H1 (cell line): ENCODE measurements around the gene SOD2. TPM values are rescaled to one million over a fixed set of nuclear protein-coding genes. Genes with fewer than 3 reads are reported as not detected.

Experiments
- CTCF ChIA-PET: fragments of 300-600 bp; sonication (Branson Sonifier 250); formaldehyde crosslinking; loops from one replicate; lab custom pipeline; 2021; ENCODE audit not compliant: partially characterized antibody; lab: Charles Lee
- POLR2A ChIA-PET: fragments of 300-600 bp; sonication (Branson Sonifier 250); formaldehyde crosslinking; loops from one replicate; lab custom pipeline; 2021; ENCODE audit warnings: inconsistent platforms; ENCODE audit not compliant: partially characterized antibody; lab: Charles Lee
- DNase-seq, 2 experiments: peaks; one replicate each; pipeline versions ENCODE4 v3.0.0 to v3.0.0-alpha.2; 2010 to 2022; ENCODE audit warnings: low spot score in 2 of 2, low read depth in 1 of 2, mixed read lengths in 1 of 2
- FAIRE-seq: peaks from 2 replicates; lab custom pipeline; 2011; peaks lifted over from hg19 to GRCh38; lab: Jason Lieb, UNC
- H2AFZ ChIP-seq: 2 replicates; pipeline ENCODE4 v1.8.1; 2012; ENCODE audit warnings: low read length, inconsistent platforms
- H2AK5ac ChIP-seq: 2 replicates; pipeline ENCODE4 v1.6.1; 2013; ENCODE audit warnings: low read depth, low read length
- H2BK120ac ChIP-seq: replicated peaks from 2 replicates; pipeline ENCODE3; 2013; ENCODE audit warnings: low read depth, low read length, inconsistent platforms
- H2BK12ac ChIP-seq: 2 replicates; pipeline ENCODE4 v1.6.1; 2013; ENCODE audit warnings: low read depth, low read length
- H2BK15ac ChIP-seq: 2 replicates; pipeline ENCODE4 v1.6.1; 2013; ENCODE audit warnings: low read length
- H2BK20ac ChIP-seq: 2 replicates; pipeline ENCODE4 v1.6.1; 2013; ENCODE audit warnings: low read length
- H2BK5ac ChIP-seq: 2 replicates; pipeline ENCODE4 v1.6.1; 2013; ENCODE audit warnings: low read depth, low read length
- H3K14ac ChIP-seq: 2 replicates; pipeline ENCODE4 v1.6.1; 2013; ENCODE audit warnings: inconsistent platforms; ENCODE audit not compliant: insufficient read length
- H3K18ac ChIP-seq: 2 replicates; pipeline ENCODE4 v1.6.1; 2013; ENCODE audit warnings: low read length; ENCODE audit errors: extremely low read depth
- H3K23ac ChIP-seq: 2 replicates; pipeline ENCODE4 v1.6.1; 2013; ENCODE audit warnings: inconsistent platforms; ENCODE audit not compliant: insufficient read length
- H3K23me2 ChIP-seq: 2 replicates; pipeline ENCODE4 v1.6.1; 2013; ENCODE audit warnings: low read depth, low read length
- H3K27ac ChIP-seq: 2 replicates; pipeline ENCODE4 v1.6.1; 2011; ENCODE audit warnings: low read depth, low read length, inconsistent platforms
- H3K27me3 ChIP-seq, 4 experiments: replicated peaks in 1 of 4; 1 replicate in 1 of 4; 2 replicates in 3 of 4; pipeline versions ENCODE4 v1.6.1 to v1.8.1; 2011 to 2013; ENCODE audit warnings: low read length in 3 of 4, mild to moderate bottlenecking in 3 of 4, inconsistent platforms in 2 of 4, mixed read lengths in 2 of 4, moderate library complexity in 1 of 4; ENCODE audit not compliant: control insufficient read depth in 3 of 4, insufficient read depth in 3 of 4; ENCODE audit errors: extremely low read depth in 1 of 4
- H3K36me3 ChIP-seq, 4 experiments: 2 replicates each; pipeline versions ENCODE4 v1.6.1 to v1.8.1; 2011 to 2013; ENCODE audit warnings: mild to moderate bottlenecking in 4 of 4, low read length in 3 of 4, moderate library complexity in 2 of 4, control low read depth in 1 of 4, inconsistent platforms in 1 of 4; ENCODE audit not compliant: insufficient read depth in 4 of 4, control insufficient read depth in 2 of 4
- H3K4ac ChIP-seq: replicated peaks from 2 replicates; pipeline ENCODE3; 2013; ENCODE audit warnings: low read length, low read depth, mixed read lengths, inconsistent platforms; ENCODE audit not compliant: insufficient read length
- H3K4me1 ChIP-seq, 4 experiments: replicated peaks in 1 of 4; 1 replicate in 1 of 4; 2 replicates in 3 of 4; pipeline versions ENCODE4 v1.6.1 to v1.8.1; 2011 to 2013; ENCODE audit warnings: low read length in 3 of 4, inconsistent platforms in 2 of 4, mixed read lengths in 1 of 4; ENCODE audit not compliant: insufficient read depth in 4 of 4, control insufficient read depth in 3 of 4
- H3K4me2 ChIP-seq, 2 experiments: 2 replicates each; pipeline versions ENCODE4 v1.6.1 to v1.8.1; 2011 to 2013; ENCODE audit warnings: low read depth in 2 of 2, low read length in 2 of 2, control low read depth in 1 of 2, inconsistent platforms in 1 of 2, mild to moderate bottlenecking in 1 of 2; ENCODE audit not compliant: insufficient read depth in 1 of 2
- H3K4me3 ChIP-seq, 4 experiments: fragments of 200-600, 300-600 bp in 1 of 4; sonication (generic), shearing (Covaris generic), sonication (Bioruptor Twin) in 1 of 4; 2 replicates each; pipeline versions ENCODE4 v1.5.1 to v1.8.1; 2011 to 2016; ENCODE audit warnings: low read length in 4 of 4, low read depth in 3 of 4, control low read depth in 2 of 4, inconsistent platforms in 2 of 4, mild to moderate bottlenecking in 2 of 4, mixed read lengths in 1 of 4, moderate library complexity in 1 of 4; ENCODE audit not compliant: insufficient read depth in 2 of 4; ENCODE audit errors: extremely low read depth in 1 of 4
- H3K56ac ChIP-seq: replicated peaks from 2 replicates; pipeline ENCODE3; 2013; ENCODE audit warnings: low read depth, mild to moderate bottlenecking, mixed read lengths, low read length, inconsistent platforms; ENCODE audit not compliant: insufficient read length
- H3K79me1 ChIP-seq: 2 replicates; pipeline ENCODE4 v1.6.1; 2013; ENCODE audit warnings: low read depth, low read length, control low read depth
- H3K79me2 ChIP-seq, 2 experiments: 2 replicates each; pipeline versions ENCODE4 v1.6.1 to v1.8.1; 2012 to 2013; ENCODE audit warnings: low read length in 2 of 2, mild to moderate bottlenecking in 2 of 2, inconsistent platforms in 1 of 2; ENCODE audit not compliant: insufficient read depth in 2 of 2, control insufficient read depth in 1 of 2
- H3K9ac ChIP-seq, 4 experiments: replicated peaks in 1 of 4; 1 replicate in 1 of 4; 2 replicates in 3 of 4; pipeline versions ENCODE4 v1.6.1 to v1.8.1; 2011 to 2013; ENCODE audit warnings: low read depth in 3 of 4, low read length in 3 of 4, control low read depth in 2 of 4, mild to moderate bottlenecking in 2 of 4, moderate library complexity in 2 of 4, inconsistent platforms in 1 of 4; ENCODE audit errors: extremely low read depth in 1 of 4
- H3K9me3 ChIP-seq, 2 experiments: 2 replicates each; pipeline versions ENCODE4 v1.6.1 to v1.8.1; 2012 to 2013; ENCODE audit warnings: mild to moderate bottlenecking in 2 of 2, moderate library complexity in 2 of 2, control low read depth in 1 of 2, inconsistent platforms in 1 of 2, low read depth in 1 of 2, low read length in 1 of 2, mixed read lengths in 1 of 2; ENCODE audit not compliant: insufficient read depth in 2 of 2
- H4K20me1 ChIP-seq, 2 experiments: replicated peaks in 1 of 2; 2 replicates each; pipeline versions ENCODE3 to v1.8.1; 2011 to 2013; ENCODE audit warnings: inconsistent platforms in 2 of 2, low read length in 2 of 2, mild to moderate bottlenecking in 1 of 2; ENCODE audit not compliant: insufficient read depth in 2 of 2, control insufficient read depth in 1 of 2
- H4K5ac ChIP-seq: 2 replicates; pipeline ENCODE4 v1.6.1; 2013; ENCODE audit warnings: low read length, low read depth, mixed read lengths, inconsistent platforms; ENCODE audit not compliant: insufficient read length
- H4K8ac ChIP-seq: 2 replicates; pipeline ENCODE4 v1.8.0; 2013; ENCODE audit warnings: mild to moderate bottlenecking, moderate library complexity, low read length, inconsistent platforms; ENCODE audit not compliant: insufficient read depth; ENCODE audit errors: extremely low read depth
- H4K91ac ChIP-seq: replicated peaks from 2 replicates; pipeline ENCODE3; 2013; ENCODE audit warnings: low read length, mixed read lengths, inconsistent platforms; ENCODE audit not compliant: insufficient read length
- YY1 ChIP-seq: IDR thresholded peaks from 2 replicates; pipeline ENCODE4 v1.6.1; 2011; ENCODE audit warnings: low read depth, mild to moderate bottlenecking, low read length
- WGBS, 2 experiments: shearing (Covaris generic) in 1 of 2; methylation state at CpG; one replicate each; pipeline versions ENCODE4 v1.1.6 to v1.1.7; 2013 to 2015; ENCODE audit warnings: low lambda C conversion rate in 2 of 2, mixed read lengths in 2 of 2, inconsistent platforms in 1 of 2, low coverage in 1 of 2, missing lambda C conversion rate in 1 of 2; ENCODE audit not compliant: insufficient replicate concordance in 2 of 2, insufficient coverage in 1 of 2, insufficient read length in 1 of 2; ENCODE audit errors: extremely low coverage in 1 of 2, missing lambda C conversion rate in 1 of 2; 5-methylcytosine and 5-hydroxymethylcytosine counted together
- polyA plus RNA-seq, 7 experiments: library from polyadenylated mRNA; depleted of rRNA in 3 of 7; stranded (reverse) in 5 of 7; unstranded in 2 of 7; fragments of >200 nt in 5 of 7; fragments of 200-250 nt in 2 of 7; gene quantifications; 1 replicate in 5 of 7; 2 replicates in 1 of 7; 4 replicates in 1 of 7; pipeline versions ENCODE4 v1.2.1 to v1.2.3, GENCODE V29; 2011 to 2013; ENCODE audit warnings: missing spikeins in 2 of 7, mixed read lengths in 2 of 7
- total RNA-seq: library from RNA; stranded (reverse); fragmentation: NEBNext Ultra II Directional; extraction: Animal tissue kit (Norgen Biotek cat#: 25700); gene quantifications from 2 replicates; pipeline ENCODE4 v1.2.1, GENCODE V29; 2021
- TF ChIP-seq, protein P1 (sequence below): IDR thresholded peaks from 2 replicates; pipeline ENCODE4 v1.6.1; 2011; ENCODE audit warnings: low read length, improper control_type of control experiment
- TF ChIP-seq, protein P2 (sequence below): IDR thresholded peaks from 2 replicates; pipeline ENCODE4 v1.6.1; 2011; ENCODE audit warnings: low read depth, mild to moderate bottlenecking, low read length; ENCODE audit not compliant: insufficient read depth

The SOD2 gene
- total and polyA plus RNA-seq, 2 of the 8 experiments (the other 6 are each of a cell fraction or from before 2014, with no cell fraction given) = 31.1 to 88.7 TPM

DNA sequence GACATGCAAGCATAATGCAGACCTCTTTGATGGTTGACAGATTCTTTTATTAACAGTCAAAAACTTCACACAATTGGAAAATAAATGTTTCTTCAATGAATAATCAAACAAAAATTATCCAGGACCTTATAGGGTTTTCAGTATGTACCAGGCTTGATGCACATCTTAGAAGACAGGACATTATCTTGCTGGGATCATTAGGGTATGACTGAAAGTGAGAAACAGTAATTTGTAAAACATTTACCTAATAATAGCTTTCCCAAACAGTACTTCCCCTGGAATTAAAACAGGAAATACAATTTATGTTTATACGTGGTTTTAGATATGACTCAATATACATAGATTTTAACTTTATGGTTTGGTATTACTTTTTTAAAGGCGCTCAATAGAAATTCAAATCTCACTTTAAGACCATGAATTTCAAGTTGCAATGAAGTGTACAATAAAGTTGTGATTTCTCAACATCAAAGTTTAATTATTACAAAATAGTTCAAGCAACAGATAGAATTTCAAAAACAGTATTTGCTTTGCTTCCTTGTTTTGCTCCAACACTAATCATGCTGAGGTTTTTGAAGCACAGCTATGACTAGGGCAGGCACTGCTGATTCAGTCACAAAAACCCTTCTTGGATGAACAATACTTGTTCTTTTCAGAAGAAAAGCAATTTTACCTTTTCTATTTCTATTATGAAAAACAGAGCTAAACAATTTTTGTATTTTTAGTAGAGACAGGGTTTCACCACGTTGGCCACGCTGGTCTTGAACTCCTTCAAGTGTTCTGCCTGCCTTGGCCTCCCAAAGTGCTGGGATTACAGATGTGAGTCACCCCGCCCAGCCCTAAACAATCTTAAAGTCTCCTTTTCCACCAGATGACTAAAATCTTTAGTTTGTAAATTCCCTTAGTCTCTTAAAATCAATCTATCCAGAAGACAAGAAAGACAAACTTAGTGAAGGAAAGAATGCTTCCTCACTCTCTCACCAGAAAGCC, 13.7 kb downstream of the SOD2 start:
- CTCF ChIA-PET = interaction anchor here (1.1 to 1.9 kb wide), 3 partner anchors 13 to 505 kb away, joined by 3 to 7 read pairs (median 5); no protein-coding TSS in a partner anchor
- no peak for DNase-seq
- Histone ChIP-seq H2AFZ (no peak overlapping the region), H2BK12ac (no peak overlapping the region), H3K9me3 (no peaks in the 10 kb centered on the region), H2AK5ac (no peak overlapping the region), H3K23me2 (no peaks in the 10 kb centered on the region), H3K27me3 (no peaks in the 10 kb centered on the region), H3K9ac (no peak overlapping the region), H3K56ac (no peak overlapping the region), H3K27ac (no peak overlapping the region), H2BK20ac (no peak overlapping the region), H3K4ac (no peak overlapping the region), H2BK15ac (no peak overlapping the region), H3K18ac (no peak overlapping the region), H3K23ac (no peak overlapping the region), H4K20me1 (no peaks in the 10 kb centered on the region), H3K79me1 (no peaks in the 10 kb centered on the region), H4K5ac (no peak overlapping the region), H4K91ac (no peak overlapping the region), H3K14ac (no peak overlapping the region), H3K79me2 (no peaks in the 10 kb centered on the region), H2BK5ac (no peak overlapping the region), H3K4me2 (no peak overlapping the region), H4K8ac (no peak overlapping the region), H2BK120ac (no peak overlapping the region), H3K36me3 (peaks cover 0 to 34% (median 8%) of the 10 kb centered on the region in 4 experiments; a peak in 4 of 8 replicates), H3K4me3 (no peak overlapping the region), H3K4me1 (no peaks in the 10 kb centered on the region)
- POLR2A ChIA-PET = interaction anchor here (0.5 to 1.6 kb wide), 3 partner anchors 12 to 110 kb away, joined by 3 to 9 read pairs (median 3); partner anchors contain the start of gene TCP1
- no peak for FAIRE-seq
- 89% methylated on average over 5 of the region's 5 CpGs; no CpG with 5 or more reads in 1 of the 2 experiments for WGBS, 2 experiments
- TF ChIP-seq, protein P1, sequence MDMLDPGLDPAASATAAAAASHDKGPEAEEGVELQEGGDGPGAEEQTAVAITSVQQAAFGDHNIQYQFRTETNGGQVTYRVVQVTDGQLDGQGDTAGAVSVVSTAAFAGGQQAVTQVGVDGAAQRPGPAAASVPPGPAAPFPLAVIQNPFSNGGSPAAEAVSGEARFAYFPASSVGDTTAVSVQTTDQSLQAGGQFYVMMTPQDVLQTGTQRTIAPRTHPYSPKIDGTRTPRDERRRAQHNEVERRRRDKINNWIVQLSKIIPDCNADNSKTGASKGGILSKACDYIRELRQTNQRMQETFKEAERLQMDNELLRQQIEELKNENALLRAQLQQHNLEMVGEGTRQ = no peak
- no peak for TF ChIP-seq YY1
- TF ChIP-seq, protein P2, sequence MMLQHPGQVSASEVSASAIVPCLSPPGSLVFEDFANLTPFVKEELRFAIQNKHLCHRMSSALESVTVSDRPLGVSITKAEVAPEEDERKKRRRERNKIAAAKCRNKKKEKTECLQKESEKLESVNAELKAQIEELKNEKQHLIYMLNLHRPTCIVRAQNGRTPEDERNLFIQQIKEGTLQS = no peak
